ENCODE data around the gene ZFR.
"Not testable (repeated sequence)": the region's sequence is repeated elsewhere in the genome, so short reads cannot be mapped to it uniquely, and the experiment has no call there.

The ZFR gene

GRCh38 chr5:32319926-32320543 lies 124.5 kb downstream of the ZFR start:
- DNase-seq (ENCODE audit: low spot score): no peak

- no peak for DNase-seq (ENCODE audit: low spot score)
These were observed 125.1 kb downstream of the ZFR start for GRCh38 chr5:32319392-32319791.

- no peak for DNase-seq (ENCODE audit: low spot score)
These were observed 127.5 kb downstream of the ZFR start for GRCh38 chr5:32317041-32317440.

GRCh38 chr5:32315221-32316014 lies 129.1 kb downstream of the ZFR start:
- no peak for DNase-seq (ENCODE audit: low spot score)

- no peak for DNase-seq (ENCODE audit: low spot score)
These were observed 129.9 kb downstream of the ZFR start for GRCh38 chr5:32314658-32315057.

GRCh38 chr5:32314152-32314488 lies 130.4 kb downstream of the ZFR start:
- not testable (repeated sequence) for DNase-seq (ENCODE audit: low spot score)

- DNase-seq (ENCODE audit: low spot score): peak; percentile 99
These were observed 131.8 kb downstream of the ZFR start, which contains the start of gene MTMR12 for GRCh38 chr5:32312595-32313332. MTMR12 (minus strand) TSS chr5:32312939; CDS start chr5:32312838, 101 bp downstream.

- peak; percentile 76 for DNase-seq (ENCODE audit: low spot score)
These were observed 132.3 kb downstream of the ZFR start for GRCh38 chr5:32312197-32312594.

- DNase-seq (ENCODE audit: low spot score): no peak
These were observed 132.9 kb downstream of the ZFR start for GRCh38 chr5:32311404-32312196.

- no peak for DNase-seq (ENCODE audit: low spot score)
These were observed 134.8 kb downstream of the ZFR start for GRCh38 chr5:32309761-32310160.

GRCh38 chr5:32308946-32309345 lies 135.6 kb downstream of the ZFR start:
- no peak for DNase-seq (ENCODE audit: low spot score)

GRCh38 chr5:32307769-32308194 lies 136.8 kb downstream of the ZFR start:
- DNase-seq (ENCODE audit: low spot score): no peak

- no peak for DNase-seq (ENCODE audit: low spot score)
These were observed 139.9 kb downstream of the ZFR start for GRCh38 chr5:32304622-32305021.
